Measurements from ENCODE around the gene ZNF80.
"Not testable (repeated sequence)": the region's sequence is repeated elsewhere in the genome, so short reads cannot be mapped to it uniquely, and the experiment has no call there.

The ZNF80 gene

DNA sequence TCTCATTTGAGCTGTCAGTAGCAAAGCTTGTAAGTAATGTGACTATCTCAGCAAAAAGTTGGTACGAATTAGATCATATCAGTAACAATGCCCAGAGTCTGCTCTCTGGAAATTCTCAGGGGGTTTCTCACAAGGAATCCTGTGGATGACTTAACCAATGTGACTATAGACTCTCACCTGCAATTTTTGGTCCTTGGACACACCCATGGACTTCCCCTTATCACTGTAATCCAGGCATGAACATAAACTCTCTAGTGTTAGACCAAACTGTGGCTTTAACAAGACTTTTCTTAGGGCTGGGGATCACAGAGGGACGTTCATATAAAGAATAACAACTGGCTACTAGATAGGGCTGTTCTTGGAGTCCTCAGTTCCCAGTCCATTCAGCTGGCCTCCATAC lies 3.9 kb upstream of the ZNF80 start:
- no peaks in the 10 kb centered on the region for H3K27me3 ChIP-seq
- no peaks in the 10 kb centered on the region for H3K9me3 ChIP-seq
- H3K36me3 ChIP-seq: no peaks in the 10 kb centered on the region
- TF ChIP-seq, protein P1, sequence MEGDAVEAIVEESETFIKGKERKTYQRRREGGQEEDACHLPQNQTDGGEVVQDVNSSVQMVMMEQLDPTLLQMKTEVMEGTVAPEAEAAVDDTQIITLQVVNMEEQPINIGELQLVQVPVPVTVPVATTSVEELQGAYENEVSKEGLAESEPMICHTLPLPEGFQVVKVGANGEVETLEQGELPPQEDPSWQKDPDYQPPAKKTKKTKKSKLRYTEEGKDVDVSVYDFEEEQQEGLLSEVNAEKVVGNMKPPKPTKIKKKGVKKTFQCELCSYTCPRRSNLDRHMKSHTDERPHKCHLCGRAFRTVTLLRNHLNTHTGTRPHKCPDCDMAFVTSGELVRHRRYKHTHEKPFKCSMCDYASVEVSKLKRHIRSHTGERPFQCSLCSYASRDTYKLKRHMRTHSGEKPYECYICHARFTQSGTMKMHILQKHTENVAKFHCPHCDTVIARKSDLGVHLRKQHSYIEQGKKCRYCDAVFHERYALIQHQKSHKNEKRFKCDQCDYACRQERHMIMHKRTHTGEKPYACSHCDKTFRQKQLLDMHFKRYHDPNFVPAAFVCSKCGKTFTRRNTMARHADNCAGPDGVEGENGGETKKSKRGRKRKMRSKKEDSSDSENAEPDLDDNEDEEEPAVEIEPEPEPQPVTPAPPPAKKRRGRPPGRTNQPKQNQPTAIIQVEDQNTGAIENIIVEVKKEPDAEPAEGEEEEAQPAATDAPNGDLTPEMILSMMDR (IDR thresholded peaks at IDR 0.05; ENCODE audit: low read depth, low read length): no peak
- no peak overlapping the region for H3K4me3 ChIP-seq (ENCODE audit: low read depth, low read length)
- no peaks in the 10 kb centered on the region for H3K4me1 ChIP-seq
- no peak for DNase-seq

DNA sequence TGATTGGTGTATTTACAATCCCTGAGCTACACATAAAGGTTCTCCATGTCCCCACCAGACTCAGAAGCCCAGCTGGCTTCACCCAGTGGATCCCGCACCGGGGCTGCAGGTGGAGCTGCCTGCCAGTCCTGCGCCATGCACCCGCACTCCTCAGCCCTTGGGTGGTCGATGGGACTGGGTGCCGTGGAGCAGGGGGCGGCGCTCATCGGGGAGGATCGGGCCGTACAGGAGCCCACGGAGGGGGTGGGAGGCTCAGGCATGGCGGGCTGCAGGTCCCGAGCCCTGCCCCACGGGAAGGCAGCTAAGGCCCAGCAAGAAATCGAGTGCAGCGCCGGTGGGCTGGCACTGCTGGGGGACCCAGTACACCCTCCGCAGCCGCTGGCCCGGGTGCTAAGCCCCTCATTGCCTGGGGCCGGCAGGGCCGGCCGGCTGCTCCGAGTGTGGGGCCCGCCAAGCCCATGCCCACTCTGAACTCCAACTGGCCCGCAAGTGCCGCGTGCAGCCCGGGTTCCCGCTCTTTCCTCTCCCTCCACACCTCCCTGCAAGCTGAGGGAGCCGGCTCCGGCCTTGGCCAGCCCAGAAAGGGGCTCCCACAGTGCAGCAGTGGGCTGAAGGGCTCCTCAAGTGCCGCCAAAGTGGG lies 888 bp upstream of the ZNF80 start:
- DNase-seq; H3K27me3 ChIP-seq; H3K4me1 ChIP-seq; H3K4me3 ChIP-seq (ENCODE audit: low read depth, low read length); H3K36me3 ChIP-seq; H3K9me3 ChIP-seq: not testable (repeated sequence)

DNA sequence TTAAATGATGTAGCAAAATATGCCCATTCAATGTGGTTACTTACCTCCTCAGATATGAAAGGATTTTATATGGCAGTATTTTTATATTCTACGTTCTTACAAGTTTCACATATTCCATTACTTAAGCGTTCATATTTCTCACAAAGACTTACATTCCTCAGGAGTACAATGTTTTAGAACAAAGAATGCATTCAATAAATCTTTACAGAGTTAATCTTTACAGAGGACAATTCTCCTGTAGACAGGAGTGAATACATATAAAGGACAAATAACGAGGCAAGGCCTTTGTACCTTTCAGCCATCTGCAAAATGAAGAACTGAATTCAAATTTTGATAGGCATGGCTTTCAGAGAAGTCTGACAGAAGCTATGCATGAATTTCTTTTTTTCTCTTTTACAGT lies 1.9 kb downstream of the ZNF80 start:
- DNase-seq: no peak
- TF ChIP-seq, protein P1 (IDR thresholded peaks at IDR 0.05; ENCODE audit: low read depth, low read length): no peak
- Histone ChIP-seq H3K4me3 (ENCODE audit: low read depth, low read length) (no peak overlapping the region), H3K36me3 (no peaks in the 10 kb centered on the region), H3K4me1 (no peaks in the 10 kb centered on the region), H3K27me3 (no peaks in the 10 kb centered on the region), H3K9me3 (no peaks in the 10 kb centered on the region)

DNA sequence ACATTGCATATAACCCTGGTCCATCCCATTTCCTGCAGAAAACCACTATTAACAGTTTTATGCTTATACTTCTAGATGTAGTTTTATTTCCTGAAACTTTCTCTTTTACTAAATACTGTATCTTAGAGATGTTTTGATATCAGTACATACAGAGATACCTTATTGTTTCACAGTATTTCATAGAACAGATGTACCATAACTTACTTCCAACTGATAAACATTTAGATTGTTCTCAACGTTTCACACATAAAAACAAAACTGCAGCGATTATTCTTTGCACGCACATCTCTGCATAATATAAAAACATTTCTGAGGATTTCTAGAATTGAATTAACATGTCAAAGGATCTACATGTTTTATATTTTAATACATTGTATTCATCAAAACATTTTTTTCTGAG lies 2.6 kb downstream of the ZNF80 start:
- no peak for DNase-seq
- H3K36me3 ChIP-seq: no peaks in the 10 kb centered on the region
- H3K4me1 ChIP-seq: no peaks in the 10 kb centered on the region
- H3K9me3 ChIP-seq: no peaks in the 10 kb centered on the region
- no peak overlapping the region for H3K4me3 ChIP-seq (ENCODE audit: low read depth, low read length)
- H3K27me3 ChIP-seq: no peaks in the 10 kb centered on the region
- TF ChIP-seq, protein P1 (IDR thresholded peaks at IDR 0.05; ENCODE audit: low read depth, low read length): no peak

DNA sequence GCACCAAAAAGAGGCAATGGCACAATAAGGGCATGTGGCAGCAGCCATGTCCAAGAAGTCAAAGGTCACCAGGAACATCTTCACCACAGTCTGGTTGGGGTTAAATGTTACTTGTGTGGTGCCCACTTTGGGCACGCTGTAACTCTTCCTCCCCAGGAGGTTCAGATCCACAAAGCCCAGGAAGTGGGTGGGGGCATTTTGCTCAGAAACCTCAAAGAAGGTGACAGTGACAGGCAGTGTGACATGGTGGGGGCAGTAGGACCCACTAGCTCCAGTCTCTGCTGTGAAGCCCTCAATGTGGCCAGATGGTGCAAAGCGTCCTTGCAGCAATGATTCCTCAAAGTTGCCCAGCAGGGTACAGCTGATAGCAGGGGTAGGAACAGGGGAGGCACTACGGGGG lies 5.8 kb downstream of the ZNF80 start:
- TF ChIP-seq, protein P1 (IDR thresholded peaks at IDR 0.05; ENCODE audit: low read depth, low read length): no peak
- no peak overlapping the region for H3K4me3 ChIP-seq (ENCODE audit: low read depth, low read length)
- DNase-seq: no peak
- no peaks in the 10 kb centered on the region for H3K4me1 ChIP-seq
- H3K36me3 ChIP-seq: no peaks in the 10 kb centered on the region
- H3K27me3 ChIP-seq: 0 out of 2 replicates have a peak, but pooled peaks cover 2% of the 10 kb centered on the region
- no peaks in the 10 kb centered on the region for H3K9me3 ChIP-seq

DNA sequence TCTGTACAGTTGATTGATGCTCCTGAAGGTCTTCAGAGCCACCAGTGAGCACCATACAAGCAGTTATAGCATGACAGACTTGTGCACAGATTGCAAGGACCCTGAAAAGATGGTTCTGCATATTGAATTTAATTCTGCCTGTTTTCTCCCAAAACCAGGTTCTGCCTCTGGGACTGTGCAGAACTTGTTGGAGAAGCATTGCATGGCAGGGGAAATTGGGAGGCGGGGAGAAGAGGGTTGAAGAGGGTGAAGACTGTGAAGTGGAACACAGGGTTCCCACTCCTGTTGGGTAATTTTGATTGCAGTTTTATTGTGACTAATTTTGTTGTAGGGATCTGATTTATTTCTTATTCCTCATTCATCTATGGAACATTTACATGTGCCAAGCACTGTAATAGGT lies 10.3 kb downstream of the ZNF80 start:
- DNase-seq: no peak
- TF ChIP-seq, protein P1 (IDR thresholded peaks at IDR 0.05; ENCODE audit: low read depth, low read length): no peak
- Histone ChIP-seq H3K4me3 (ENCODE audit: low read depth, low read length) (no peak overlapping the region), H3K27me3 (0 out of 2 replicates have a peak, but pooled peaks cover 2% of the 10 kb centered on the region), H3K36me3 (no peaks in the 10 kb centered on the region), H3K9me3 (no peaks in the 10 kb centered on the region), H3K4me1 (no peaks in the 10 kb centered on the region)
